ENCODE data around the gene ANKS1B. TPM values are rescaled to one million over a fixed set of nuclear protein-coding genes. Genes with fewer than 3 reads are reported as not detected.

Gene ANKS1B
- total and polyA plus RNA-seq, 2 of the 4 experiments (the other 2 are of a cell fraction) = 0.17 to 0.18 TPM

GRCh38 chr12:99133401-99133800 lies 851.3 kb downstream of the ANKS1B start:
- H4K5ac ChIP-seq (ENCODE audit: low read depth, low read length) = no peak overlapping the region
- no peak overlapping the region for H3K9ac ChIP-seq (ENCODE audit: low read depth, low read length)
- ATAC-seq (ENCODE audit: low read depth) = no peak
- H3K27me3 ChIP-seq (ENCODE audit: control insufficient read depth, insufficient read depth, low read length) = no peaks in the 10 kb centered on the region
- no peak overlapping the region for H2BK120ac ChIP-seq (ENCODE audit: low read depth, low read length)
- H3K79me1 ChIP-seq (ENCODE audit: low read depth in 1 of 2, low read length in 2 of 2) = no peaks in the 10 kb centered on the region
- peaks cover 2% of the 10 kb centered on the region; the same call in 1 of the 2 replicates for H3K9me3 ChIP-seq (ENCODE audit: control insufficient read depth, insufficient read depth, low read length)
- in situ Hi-C loops (cut with MboI; ENCODE audit: low sequenced_read_pairs) (no loop called here), intact Hi-C loops (cut with micrococcal nuclease) (no loop called here), dilution Hi-C loops (cut with HindIII; ENCODE audit: low sequenced_read_pairs, unreplicated experiment) (no loop called here)
- DNase-seq = no peak
- H3K4me1 ChIP-seq (ENCODE audit: control insufficient read depth, insufficient read depth, low read length) = no peaks in the 10 kb centered on the region
- no peak overlapping the region for H2AK5ac ChIP-seq (ENCODE audit: low read depth, low read length)
- H4K20me1 ChIP-seq (ENCODE audit: insufficient read depth, low read length) = no peaks in the 10 kb centered on the region
- no peak overlapping the region for H3K56ac ChIP-seq (ENCODE audit: extremely low read depth, insufficient read depth, low read length)
- no peak overlapping the region for H3K4me3 ChIP-seq (ENCODE audit: insufficient read depth, low read depth, low read length)
- TF ChIP-seq USF2 (IDR thresholded peaks at IDR 0.05; ENCODE audit: low read depth, low read length) = no peak
- no peak for TF ChIP-seq MAZ (IDR thresholded peaks at IDR 0.05; ENCODE audit: borderline replicate concordance, low read depth, low read length)
- TF ChIP-seq BHLHE40 (IDR thresholded peaks at IDR 0.05; ENCODE audit: low read depth, low read length) = no peak
- no peak for TF ChIP-seq NFE2L2 (IDR thresholded peaks at IDR 0.05; ENCODE audit: low read depth, low read length)
- no peak for TF ChIP-seq ELK1 (IDR thresholded peaks at IDR 0.05; ENCODE audit: borderline replicate concordance, low read depth, low read length)
- TF ChIP-seq RAD21 (IDR thresholded peaks at IDR 0.05; ENCODE audit: low read length) = no peak
- TF ChIP-seq RFX5 (IDR thresholded peaks at IDR 0.05; ENCODE audit: low read depth, low read length) = no peak
- no peak for TF ChIP-seq FOS (IDR thresholded peaks at IDR 0.05; ENCODE audit: low read depth, low read length)
- no peak for TF ChIP-seq SMC3 (IDR thresholded peaks at IDR 0.05; ENCODE audit: low read depth, low read length)
- TF ChIP-seq CHD1 (IDR thresholded peaks at IDR 0.05; ENCODE audit: low read depth, low read length) = no peak
- no peak for TF ChIP-seq RCOR1 (IDR thresholded peaks at IDR 0.05; ENCODE audit: insufficient replicate concordance, low read length)
- TF ChIP-seq MXI1 (IDR thresholded peaks at IDR 0.05; ENCODE audit: borderline replicate concordance, low read depth, low read length) = no peak
- TF ChIP-seq CTCF (conservative IDR thresholded peaks at IDR 0.05; ENCODE audit: low read depth, low read length) = no peak
- no peak for TF ChIP-seq MAFK (IDR thresholded peaks at IDR 0.05; ENCODE audit: low read depth, low read length)
- H3K18ac ChIP-seq (ENCODE audit: low read depth, low read length) = no peak overlapping the region
- no peaks in the 10 kb centered on the region for H3K36me3 ChIP-seq (ENCODE audit: control insufficient read depth, insufficient read depth, low read length)
- no peak overlapping the region for H2BK5ac ChIP-seq (ENCODE audit: low read depth, low read length, poor library complexity, severe bottlenecking)
- no TSS peak for BruUV-seq (replicated peaks)
- no peak overlapping the region for H4K91ac ChIP-seq (ENCODE audit: insufficient read depth, low read depth, low read length)
- H2BK20ac ChIP-seq (ENCODE audit: low read depth, low read length) = no peak overlapping the region
- POLR2A ChIA-PET (ENCODE audit: unreplicated experiment) = no interaction called here
- no CpG with 5 or more reads among the region's 2 CpGs for WGBS, 2 experiments (ENCODE audit: extremely low coverage in 2 of 2, insufficient read length in 1 of 2)
- no peak overlapping the region for H3K4me2 ChIP-seq (ENCODE audit: low read depth, low read length)
- no peak overlapping the region for H2AK9ac ChIP-seq (replicated peaks; ENCODE audit: low read depth, low read length, poor library complexity)
- H3K4ac ChIP-seq (ENCODE audit: low read depth, low read length) = no peak overlapping the region
- H3K14ac ChIP-seq (replicated peaks; ENCODE audit: low read depth, low read length) = no peak overlapping the region
- no peak overlapping the region for H2AFZ ChIP-seq (replicated peaks; ENCODE audit: low read length, poor library complexity)
- CTCF ChIA-PET = no interaction called here
- H3K23ac ChIP-seq (ENCODE audit: low read depth, low read length) = no peak overlapping the region
- H3K9me1 ChIP-seq (ENCODE audit: insufficient read depth, low read length) = no peaks in the 10 kb centered on the region
- H4K8ac ChIP-seq (ENCODE audit: low read depth in 2 of 2, low read length in 2 of 2) = no peak overlapping the region
- no peak overlapping the region for H2BK15ac ChIP-seq (ENCODE audit: low read depth, low read length)
- H3K27ac ChIP-seq (ENCODE audit: insufficient read depth, low read length) = no peak overlapping the region

Data from IMR-90 (cell line).